GM18520 (cell line): ENCODE data around the gene HLCS.
"Not testable (repeated sequence)": the region's sequence is repeated elsewhere in the genome, so short reads cannot be mapped to it uniquely, and the experiment has no call there.

Experiments used
- ATAC-seq: cut with Tn5 transposase; IDR thresholded peaks from one replicate; pipeline ENCODE4 v1.9.1; 2021; ENCODE audit not compliant: unreplicated experiment

The HLCS gene

DNA sequence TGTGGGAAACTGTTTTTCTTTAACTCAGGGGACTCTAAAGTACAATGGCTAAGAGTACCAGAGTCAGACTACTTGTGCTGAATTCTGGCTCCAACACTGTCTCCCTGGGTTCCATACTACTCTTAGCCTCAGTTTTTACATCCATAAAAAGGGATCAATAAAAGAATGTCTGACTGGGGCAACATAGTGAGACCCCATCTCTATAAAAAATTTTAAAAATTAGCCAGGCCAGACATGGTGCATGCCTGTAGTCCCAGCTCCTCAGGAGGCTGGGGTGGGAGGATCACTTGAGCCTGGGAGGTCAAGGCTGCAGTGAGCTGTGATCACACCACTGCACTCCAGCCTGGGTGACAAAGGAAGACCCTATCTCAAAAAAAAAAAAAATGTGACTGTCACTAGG, 150.4 kb downstream of the HLCS start:
- ATAC-seq, result not testable (repeated sequence)

DNA sequence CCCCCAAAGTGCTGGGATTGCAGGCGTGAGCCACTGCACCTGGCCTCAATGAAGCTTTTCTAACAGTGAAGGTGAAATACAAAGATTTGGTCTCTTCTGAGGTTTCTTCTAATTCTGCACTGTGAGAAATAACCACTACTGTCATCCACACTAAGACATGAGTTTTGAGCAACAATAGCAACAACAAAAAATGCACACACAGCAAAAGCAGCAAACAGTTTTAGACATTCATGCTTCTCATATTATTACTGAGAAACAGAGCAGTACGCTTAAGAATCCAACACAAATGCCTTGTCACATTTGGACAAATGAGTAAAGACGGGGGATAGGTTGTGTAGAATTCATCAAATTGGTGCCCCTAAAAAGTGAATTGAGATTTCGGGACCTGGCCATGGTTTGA, 151.2 kb downstream of the HLCS start:
- ATAC-seq, result no peak

DNA sequence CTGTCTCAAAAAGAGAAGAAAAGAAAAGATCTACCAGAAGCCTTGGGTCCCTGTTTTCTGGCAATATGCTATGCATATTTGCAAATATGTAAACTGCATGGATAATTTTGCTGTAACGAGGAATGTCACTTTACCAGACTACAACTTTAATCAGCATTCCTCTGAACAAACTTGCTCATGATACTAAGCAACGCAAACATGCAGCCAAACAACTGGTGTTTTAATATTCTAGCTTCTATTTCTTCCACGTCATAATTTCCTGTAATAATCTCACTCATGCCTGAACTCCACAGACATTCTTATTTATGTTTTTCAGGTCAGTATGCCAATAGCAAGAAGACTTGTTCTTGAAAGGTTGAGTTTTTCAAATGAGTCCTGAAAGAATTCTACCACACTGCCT, 153.4 kb downstream of the HLCS start:
- ATAC-seq, result no peak

DNA sequence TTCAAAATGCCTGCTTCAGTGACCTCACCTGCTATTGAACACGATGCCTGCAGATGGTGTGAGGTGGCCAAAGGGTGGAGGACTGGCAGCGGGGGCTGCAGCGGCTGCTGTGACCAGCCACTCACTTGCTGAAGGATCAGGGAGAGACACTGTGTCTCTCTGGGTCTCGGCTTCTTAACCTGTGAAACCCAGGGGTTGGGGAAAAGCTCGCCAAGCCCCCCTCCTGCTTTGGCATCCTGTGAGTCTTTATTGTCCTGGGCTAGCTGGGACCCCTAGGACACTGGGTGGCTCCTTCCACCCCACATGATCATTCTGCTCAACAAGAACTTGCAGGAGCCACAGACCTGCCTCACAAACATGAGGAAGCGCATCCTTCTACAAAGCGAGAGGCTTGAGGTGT, 154.7 kb downstream of the HLCS start:
- no peak for ATAC-seq

DNA sequence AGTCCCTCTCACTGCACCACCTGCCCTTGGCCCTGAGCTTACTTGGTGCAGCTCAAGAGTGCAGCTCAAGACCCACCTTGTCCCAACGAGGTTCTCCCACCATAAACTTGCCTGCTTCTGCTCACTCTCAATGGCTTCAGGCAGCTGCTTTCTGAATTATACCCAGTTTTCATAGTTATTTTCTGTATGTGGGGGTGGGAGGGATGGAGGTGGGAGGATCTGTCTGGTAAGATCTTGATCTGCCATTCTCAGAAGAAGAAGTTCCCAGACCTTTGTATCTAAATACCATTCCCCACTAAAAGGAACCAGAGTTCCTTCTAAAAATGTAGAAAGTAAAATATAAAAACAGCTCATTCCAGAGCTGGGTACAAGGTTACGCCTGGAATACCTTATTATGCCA, 156.0 kb downstream of the HLCS start:
- no peak for ATAC-seq

DNA sequence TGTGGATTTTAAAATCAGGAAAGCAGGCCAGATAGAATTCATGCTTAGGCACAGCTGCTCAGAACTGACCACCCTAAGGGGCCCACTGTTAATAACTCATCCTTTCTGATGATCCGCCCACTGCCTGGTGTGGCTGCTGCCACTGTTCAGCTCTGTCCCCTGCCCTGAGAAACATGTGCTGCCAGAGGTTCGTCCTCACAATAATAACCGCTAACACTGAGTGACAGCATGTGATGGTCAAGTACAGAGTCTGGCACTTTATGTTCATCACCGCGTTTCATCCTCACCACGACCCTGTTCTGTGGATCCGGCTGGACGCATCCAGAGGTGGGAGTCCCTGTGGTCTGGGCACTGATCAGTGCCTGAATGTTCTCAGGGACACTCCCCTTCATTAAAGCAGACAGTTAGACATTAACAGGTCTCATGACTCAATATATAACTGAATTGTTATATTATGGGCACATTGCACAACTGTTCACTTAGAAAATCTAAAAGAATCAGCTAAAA, 159.0 kb downstream of the HLCS start:
- ATAC-seq, result no peak

DNA sequence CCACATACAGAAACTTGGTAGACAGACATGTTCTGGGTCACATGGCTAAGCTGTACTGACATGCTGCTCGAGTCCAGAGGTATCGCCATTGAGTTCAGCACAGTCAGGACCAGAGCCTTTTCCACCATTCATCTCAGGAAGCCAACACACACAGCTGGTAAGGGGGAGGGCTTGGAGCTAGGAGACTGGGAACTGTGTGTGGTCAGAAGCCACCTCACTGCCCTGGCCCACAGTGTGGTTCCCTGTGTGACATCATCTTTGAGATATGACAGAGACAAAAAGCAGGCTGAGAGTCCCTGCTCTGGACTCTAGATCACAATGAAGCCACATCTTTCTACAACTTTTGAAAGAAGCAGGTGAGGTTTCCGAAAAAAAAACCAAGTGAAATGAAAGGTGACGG, 160.4 kb downstream of the HLCS start:
- ATAC-seq, result no peak

DNA sequence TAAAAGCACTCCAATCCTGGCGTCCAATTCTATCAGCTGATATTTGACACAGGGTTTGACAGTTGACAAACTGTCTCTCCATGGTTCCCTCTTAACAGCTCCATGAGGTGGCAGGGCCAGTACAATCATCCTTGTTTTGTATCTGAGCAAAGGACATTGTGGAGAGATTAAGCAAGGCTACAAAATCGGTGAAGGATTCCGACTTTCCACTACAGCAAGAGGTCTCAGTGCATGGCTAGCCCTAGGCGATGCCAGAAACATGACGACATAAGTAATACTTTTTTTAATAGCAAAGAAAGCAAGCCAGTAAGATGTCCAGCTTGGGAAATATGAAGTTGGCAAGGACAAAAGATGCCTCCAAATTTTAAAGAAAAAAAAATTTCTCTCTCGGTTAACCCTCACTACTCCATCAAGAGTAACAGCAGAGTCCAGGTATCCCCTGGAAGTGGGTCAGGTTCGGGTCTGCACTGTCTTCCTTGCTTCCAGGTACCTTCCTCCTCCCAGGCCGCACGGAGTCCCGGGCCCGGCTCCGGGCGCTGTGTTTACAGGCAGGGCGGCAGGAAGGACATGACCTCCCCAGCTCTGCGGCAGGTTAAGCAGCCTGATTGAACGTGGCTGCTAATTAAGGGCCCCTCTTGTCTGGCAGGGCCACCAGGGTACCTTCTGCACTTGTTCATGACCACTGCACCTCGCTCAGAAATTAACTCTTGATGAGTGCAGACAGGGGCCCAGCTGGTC, 161.4 kb downstream of the HLCS start:
- no peak for ATAC-seq

DNA sequence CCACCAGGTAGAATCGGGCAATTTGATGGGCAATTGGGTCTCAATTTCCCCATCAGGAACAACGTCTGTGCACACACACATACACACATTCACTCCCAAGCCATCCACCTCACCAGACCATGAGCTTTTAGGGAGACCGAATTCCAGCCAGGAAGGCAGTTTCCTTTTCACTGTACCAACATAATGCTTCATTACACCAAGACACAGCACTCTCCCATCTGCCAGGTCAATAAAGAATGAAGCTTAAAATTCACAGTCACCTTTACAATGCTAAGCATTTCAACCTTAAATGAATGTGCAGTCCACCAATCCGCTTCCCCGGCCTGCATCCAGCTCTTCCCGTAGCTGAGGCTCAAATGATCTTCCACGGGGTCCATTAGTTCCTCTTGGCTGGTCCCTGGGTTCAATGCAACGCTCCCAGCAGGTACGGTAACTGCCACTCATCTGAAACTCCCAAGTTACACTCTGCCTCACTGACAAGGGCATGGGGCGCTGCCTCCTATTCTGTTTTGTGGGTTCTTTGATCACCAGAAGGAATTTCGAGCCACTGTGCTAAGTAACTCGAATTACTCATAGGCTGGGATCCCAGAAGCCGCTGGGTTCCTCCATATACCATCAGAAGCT, 162.5 kb downstream of the HLCS start:
- no peak for ATAC-seq

DNA sequence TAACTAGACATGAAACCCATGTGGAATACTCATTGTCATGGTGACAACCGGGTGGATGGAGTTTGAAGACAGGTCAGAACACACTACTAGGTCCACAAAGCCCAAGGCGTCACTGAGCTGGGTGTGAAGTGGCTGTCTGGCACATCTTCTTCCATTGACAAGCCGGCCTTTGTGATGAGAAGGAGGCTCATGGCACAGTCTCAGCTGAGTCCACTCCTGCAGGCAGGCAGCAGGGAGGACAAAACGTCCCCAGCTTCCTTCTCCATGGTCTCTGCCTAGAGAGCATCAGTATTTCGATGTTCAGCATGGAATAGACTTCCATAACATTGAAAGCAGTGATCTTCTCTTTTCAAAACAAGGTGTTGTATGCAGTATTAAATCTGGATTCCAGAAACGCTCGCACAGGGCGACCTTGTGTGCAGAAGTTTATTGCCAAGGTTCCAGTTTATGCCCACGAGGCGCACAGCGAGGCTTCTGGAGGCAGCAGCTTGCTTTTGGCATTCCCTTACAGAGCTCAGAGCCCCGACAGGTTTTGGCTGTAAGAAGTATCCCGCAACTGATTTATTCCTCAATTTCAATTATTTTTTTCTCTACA, 163.3 kb downstream of the HLCS start:
- no peak for ATAC-seq

DNA sequence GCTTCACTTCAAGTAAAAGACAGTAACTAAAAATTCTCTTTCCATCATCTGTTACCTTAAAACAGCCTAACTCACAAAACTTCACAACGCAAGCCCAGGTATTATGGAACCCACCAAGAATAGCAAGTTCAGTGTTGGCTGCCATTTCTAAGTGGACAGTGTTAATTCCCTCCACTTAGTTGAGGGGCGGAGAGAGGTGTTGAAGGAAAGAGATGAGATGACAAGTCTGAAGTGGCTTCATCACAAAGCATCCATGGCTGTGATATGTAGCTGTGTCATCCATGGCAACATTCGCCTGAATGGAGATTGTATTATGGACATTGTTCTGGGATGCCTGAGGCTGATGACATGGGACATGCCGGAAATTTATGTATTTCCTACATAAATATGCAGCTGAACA, 165.7 kb downstream of the HLCS start:
- no peak for ATAC-seq

DNA sequence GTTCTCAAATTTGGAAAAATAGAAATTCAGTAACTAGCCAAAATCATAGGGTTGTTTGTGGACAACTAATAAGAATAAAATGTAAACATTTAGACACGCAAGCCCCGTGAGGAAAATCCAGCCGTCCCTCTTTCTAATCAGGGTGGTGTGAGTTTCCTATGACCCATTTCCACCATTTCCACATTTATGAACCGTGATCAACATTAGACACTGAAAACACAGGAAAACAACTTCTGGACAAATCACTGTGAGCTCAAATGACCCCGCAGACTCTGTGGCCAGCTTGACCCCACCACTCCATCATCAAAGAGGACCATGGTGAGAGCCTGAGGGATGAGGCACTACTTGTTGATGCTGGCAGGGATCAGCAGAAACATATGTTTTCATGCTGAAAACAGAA, 166.6 kb downstream of the HLCS start:
- ATAC-seq, result no peak

DNA sequence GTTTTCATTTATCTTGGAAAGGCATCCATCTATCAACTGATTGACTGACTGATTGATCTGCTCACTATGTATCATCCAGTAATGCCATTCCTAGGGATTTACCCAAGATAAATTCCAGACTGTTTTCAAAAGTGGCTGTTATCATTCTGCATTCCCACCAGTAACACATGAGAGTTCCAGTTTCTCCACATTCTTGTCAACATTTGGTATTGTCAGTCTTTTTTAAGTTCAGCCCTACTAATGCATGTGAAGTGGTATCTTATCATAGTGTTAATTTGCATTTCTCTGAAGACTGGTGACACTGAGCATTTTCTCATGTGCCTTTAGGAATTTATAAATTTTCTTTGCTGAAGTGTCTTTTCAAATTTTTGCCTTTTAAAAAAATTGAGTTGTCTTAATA, 168.0 kb downstream of the HLCS start:
- ATAC-seq, result no peak

DNA sequence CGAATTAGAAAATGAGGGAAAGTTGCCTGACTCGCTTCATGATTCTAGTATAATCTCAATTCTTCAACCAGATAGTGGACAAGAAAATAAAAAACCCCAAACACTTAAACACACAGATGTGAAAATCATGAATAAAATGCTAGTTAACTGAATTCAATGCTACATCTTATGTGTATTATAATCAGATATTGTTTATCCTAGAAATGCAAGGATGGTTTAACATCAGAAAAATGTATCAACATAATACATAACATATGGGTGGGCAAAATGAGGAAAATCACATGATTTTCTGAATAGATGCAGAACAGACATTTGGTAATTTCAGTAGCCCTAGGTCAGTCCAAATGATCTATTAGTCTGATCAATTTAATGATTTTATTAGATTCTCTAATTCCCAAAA, 170.4 kb downstream of the HLCS start:
- no peak for ATAC-seq

DNA sequence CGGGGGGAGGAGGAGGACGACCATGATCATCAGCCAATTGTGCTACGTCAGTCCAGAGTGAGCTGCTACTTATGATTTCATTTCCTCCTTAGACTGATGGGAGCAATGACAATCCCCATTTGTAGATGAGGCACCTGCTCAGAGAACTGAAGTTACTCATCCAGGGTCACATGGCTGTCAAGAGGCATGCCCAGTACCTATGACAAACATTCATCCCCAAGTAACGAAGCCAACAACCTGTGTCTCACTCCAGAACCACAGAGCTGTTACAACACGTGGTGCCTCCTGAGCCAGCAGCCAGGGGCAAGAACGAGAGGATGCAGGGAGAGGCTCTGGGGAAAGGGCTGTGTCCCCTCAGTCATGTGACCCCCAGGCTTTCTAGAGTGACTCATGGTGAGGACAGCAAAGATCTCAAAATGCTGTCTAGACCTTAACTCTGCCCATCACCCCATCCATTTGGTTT, 173.9 kb downstream of the HLCS start:
- ATAC-seq, result no peak

DNA sequence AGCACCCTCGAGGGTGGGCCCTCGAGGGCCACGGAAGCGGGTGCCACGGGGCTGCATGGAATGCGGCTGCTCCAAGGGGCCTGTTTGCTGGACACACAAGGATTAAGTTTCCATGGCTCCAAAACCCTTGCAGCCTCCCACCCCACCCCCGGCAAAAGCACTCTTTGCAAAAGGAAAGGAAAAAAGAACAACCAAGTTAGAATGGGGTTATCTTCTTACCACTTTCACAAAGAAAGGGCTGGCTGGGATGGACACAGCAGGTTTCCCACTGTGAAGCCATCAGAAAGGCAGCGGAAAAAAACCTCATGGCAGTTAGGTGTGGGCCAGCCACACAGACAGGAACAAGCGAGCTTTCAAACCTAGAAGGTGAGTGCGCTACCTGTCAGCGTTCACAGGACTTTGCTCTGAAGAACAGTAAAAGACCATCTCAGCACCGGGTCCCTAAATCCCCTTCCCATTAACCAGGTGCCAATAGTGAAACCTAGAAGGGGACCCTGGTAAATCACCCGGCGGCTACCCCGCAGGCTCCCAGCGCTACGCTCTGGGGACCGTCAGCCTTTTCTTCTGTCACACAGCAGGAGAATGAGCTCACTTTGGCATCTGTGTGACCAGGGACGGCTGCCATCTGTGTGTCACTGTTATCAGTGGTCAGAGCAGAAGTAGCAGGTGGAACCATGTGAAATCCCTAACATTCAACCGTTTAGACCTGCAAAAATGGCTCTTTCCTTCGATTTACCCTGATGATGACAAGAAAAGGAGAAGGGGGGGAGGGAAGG, 174.6 kb downstream of the HLCS start:
- no peak for ATAC-seq

DNA sequence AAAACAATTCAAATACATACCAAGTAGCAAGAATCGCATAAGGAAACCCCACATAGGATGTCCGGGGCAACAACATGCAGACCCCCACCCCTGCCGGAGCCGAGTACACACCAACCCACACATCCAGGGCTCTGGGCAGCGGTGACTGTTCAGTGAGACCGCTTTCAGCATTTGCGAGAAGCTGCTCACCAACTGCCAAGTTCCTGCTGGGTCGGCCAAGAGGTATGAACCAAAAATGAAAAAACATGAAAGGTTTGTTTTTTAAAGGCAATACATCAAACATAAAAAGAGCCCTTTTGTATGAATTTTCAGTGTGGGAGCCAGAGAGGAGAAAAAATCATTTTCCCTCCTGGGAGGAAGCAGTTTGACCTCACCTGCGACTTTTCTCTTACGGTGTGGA, 175.3 kb downstream of the HLCS start:
- no peak for ATAC-seq

DNA sequence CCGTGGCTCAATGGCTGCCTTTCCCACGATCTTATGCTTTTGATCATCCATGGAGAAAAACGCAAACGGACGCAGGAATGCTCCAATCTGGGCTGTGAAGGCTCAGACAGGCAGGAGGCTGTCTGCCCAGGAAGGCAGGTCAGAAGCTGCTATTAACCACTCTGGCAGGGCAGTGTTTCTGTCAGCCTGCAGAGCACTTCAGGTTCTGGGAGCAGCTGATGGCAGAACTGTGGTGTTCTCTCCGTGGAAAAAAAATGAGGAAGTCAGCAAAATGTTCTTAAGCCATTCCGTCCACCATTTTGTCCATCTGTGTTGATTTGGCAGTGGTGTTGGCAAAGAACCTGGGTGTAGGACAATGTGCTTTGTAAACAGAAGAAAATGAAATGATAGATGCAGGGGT, 175.9 kb downstream of the HLCS start:
- no peak for ATAC-seq

DNA sequence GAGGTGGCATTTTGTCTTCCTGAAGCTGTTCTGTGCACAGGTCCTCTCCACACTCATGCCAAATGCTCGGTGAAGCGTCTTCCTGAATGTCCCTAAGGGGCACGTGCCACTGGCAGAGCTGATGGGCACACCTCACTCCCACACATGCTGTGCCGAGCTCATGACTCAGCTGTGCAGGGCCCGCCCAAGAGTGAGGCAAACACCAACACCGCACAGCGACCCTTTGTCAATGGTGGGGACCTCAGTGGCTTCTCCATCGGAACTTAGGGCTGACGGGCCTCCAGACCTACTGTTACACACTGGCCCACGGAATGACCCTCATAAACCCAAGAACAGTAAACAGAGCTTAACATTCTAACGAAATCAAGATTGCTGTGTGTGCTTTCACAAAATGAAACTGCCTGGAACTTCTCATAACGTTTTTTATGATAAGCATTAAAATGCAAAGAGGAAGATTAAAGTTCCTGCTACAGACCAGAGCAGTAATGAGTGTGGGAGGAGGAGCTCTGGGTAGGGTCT, 178.3 kb downstream of the HLCS start:
- ATAC-seq, result no peak

DNA sequence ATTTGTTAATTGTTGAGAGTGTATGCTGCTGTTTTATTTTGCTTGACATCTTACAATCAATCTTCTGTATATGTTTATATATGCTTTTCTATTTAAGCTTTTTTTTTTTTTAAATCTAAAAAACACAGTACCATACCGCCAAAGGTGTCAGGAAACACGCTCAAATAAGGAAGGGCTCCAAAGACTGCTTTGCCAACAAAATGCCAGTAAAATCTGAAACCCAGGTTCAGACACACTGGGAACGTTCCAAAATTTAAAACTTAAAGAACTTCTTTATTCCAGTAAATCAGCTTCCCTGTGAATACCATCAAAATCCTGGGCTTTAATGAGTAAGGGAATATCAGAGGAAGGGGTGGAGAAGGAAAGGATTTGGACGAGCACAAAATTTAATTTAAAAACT, 180.3 kb downstream of the HLCS start:
- no peak for ATAC-seq

DNA sequence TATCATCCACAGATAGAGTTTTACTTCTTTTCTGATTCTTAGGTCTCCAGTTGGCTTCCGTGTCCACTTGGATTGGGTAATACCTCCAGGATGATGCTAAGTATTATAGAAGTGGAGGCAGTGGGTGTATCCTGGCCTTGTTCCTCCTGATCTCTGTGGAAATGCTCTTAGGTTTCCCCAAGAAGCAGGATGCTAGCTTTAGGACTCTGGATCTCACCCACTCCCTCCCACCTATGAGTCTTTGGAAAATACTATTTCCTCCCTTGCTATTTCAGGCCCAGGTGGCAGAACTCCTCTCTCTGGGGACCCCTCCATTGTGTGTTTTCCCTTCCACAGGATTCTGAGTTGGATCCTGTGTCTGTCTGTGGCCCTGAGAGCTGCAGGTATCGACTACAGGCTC, 180.9 kb downstream of the HLCS start:
- ATAC-seq, result no peak
